Measurements from ENCODE around the gene SEMA6A. TPM values are rescaled to one million over a fixed set of nuclear protein-coding genes. Genes with fewer than 3 reads are reported as not detected.

Gene SEMA6A
- total RNA-seq, 1 donor from 2014 or later, result 6.3 TPM

DNA sequence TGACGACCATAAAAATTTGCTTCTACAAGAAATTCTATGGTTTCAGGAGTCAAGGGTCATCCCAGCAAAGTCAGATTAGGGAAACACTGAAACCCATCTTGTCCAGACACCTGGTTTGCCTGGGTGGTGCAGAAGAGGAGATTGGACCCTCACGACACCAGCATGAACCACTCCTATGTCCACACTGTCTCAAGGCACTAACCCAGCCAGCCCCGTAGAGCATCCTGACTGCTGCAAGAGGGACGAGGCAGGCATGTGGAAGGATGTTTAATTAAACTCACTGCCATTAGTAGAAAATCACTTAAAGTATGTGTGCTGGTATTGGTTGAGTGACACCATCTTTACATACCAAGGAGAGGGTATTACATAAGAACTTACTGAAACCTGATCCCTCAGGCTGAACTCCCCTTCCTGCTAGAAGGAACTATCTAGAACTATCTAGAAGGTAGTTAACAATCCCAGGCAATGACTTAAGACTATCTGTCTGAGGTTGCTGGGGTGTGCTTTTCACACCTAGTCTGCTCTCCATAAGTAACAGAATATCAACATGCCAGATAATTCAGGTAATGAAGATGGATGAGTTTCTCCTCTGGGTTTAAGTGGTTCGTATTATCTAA lies 93.6 kb downstream of the SEMA6A start:
- ATAC-seq (ENCODE audit: poor library complexity) (no peak), DNase-seq (no peak)
- intact Hi-C loops (cut with DNase I), result no loop called here

DNA sequence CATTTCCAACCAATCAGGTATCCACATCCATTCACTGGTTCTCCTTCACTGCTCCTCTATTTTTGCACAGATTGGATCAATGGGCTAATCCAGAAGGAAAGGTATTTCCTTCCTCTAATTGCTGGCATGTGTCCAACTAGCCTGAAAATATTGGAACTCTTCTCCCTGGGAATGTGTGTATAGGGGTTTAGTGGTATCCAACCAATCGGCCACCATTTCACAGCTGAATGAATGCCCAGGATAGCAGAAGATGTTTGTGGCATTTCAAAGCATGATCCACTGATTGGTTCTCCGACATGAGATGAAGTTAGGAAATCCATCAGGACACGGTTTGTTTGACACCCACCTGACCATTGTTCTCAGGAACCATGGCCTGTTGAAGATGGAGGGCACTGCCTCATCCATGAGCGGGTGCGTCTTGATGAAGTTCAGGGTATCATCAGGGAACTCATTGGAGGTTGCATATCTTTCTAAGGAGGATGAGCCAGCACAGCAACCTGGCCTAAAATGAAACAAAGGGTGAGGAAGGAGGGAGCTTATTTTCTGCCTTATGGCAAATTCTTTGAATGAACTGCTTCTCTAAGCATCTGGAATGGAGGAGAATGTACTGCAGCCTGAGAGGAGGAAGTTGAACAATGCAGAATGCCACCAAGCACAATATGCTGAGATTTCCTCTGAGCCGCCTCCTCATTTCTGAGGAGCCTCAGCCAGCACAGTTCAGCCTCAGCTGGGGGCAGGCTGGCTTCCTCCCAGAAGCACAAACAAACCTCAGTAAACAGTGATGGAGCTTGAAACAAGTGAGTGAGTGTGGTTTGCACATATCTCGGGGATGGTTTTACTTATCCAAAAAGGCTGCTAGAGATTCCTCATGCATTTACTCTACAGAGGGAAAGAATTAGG lies 94.6 kb downstream of the SEMA6A start:
- ATAC-seq (ENCODE audit: poor library complexity) (peak; percentile 45), DNase-seq (no peak)
- intact Hi-C loops (cut with DNase I), result no loop called here

DNA sequence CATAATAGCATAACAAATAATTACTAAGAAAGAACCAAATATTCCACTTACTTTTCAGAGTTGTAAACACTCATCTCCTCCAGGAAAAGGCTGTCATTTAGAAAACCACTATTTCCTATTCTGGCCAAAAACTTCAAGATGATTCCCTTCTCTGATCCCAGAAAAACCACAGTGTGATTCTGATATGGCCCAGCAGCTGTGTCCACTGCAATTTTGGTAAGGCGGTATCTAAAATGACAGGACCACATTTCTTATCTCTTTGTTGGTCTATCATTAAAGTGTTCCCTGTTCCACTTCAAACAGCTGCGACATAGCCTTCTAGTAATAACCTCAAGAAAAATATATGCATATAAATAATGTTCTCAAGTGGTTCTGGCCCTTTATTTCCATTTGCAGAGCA lies 96.1 kb downstream of the SEMA6A start:
- no peak for DNase-seq
- ATAC-seq (ENCODE audit: poor library complexity), result no peak
- intact Hi-C loops (cut with DNase I), result no loop called here

DNA sequence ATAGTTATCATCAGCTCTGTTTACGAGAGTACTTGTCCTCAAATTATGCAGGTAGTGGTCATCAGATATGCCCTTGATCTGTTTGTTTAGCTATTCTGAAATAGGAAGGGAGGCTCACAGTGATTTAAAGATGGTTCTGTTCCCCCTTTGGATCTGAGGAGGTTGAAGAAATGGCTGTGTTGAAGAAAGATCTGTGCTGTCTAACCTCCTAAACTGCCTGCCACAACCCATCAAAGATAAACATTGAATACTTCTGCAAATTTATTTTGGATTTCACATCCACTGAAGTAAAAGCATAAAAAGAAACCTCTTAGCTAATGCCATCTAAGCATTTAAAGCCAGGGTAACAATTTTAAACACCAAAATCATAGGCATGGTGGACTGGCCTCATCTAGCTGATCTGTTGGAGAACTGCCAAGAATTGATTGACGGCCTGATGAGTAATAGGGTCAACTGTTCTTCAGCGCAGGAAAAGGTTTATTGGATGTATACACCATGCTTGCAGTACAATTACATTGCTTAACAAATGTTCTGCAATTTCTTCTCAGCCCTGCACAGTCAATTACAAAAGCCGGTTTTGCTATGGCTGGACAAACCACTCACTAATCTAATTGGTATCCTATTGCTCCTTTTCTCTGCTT lies 97.6 kb downstream of the SEMA6A start:
- no peak for DNase-seq

DNA sequence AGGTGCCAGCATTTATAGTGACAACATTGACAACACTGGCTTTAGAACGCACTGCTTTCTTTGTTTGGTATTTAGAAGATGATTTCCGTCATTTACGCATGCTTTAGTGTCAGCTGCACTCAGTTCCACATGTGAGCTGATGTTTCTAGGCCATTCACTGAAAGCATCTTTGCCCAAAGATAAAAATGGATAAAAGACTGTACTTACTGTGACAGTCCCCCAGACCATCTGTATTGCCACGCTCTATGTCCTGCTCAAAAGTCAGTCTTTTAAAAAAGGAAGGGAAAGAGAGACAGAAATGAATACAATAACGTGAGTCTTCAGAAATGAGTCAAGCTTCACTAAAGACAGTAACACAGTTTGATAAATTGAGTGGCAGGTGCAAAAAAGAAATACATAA lies 99.3 kb downstream of the SEMA6A start:
- ATAC-seq (ENCODE audit: poor library complexity), result no peak
- no peak for DNase-seq
- intact Hi-C loops (cut with DNase I), result no loop called here

More for the DNA sequence above, 97.6 kb downstream of the SEMA6A start:
- intact Hi-C loops (cut with DNase I), result no loop called here
- no peak for ATAC-seq (ENCODE audit: poor library complexity)

DNA sequence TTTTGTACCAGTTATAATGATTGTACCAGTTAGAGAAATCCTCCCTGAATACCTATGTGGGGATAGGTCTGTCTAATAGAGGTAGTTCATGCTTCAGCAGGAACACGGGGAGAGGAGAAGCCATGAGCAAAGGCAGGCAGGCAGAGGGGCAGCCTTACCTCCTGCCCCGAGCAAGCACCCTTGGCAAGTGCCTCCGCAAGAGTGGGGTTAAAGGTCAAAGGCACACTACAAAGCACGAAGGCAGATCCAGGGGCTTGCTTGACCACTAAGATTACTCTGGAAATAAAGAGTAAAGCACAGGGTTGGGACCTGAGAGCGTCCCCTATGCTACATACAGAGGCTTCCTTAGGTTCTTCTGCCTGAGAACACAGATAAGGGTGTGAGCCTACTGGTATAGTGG lies 100.9 kb downstream of the SEMA6A start:
- intact Hi-C loops (cut with DNase I), result no loop called here
- ATAC-seq (ENCODE audit: poor library complexity) (no peak), DNase-seq (no peak)

DNA sequence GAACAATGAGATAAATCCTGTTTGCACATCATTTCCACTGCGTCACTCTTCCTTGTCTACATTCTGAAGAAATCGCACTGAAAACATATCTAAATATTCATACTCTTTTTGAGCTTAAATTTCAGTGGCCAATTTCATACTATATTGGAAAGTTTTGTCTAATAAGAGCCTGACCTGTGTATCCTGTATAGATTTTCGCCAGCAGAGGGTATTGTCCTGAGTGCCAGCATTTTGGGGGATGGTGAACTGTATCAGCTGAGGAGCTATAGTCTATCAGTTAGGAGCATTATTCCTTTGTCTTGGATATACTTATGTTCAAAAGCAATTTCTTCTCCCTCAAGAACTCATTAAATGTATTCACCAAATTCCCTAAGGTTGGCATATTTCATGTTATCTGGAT lies 102.3 kb downstream of the SEMA6A start:
- ATAC-seq (ENCODE audit: poor library complexity) (no peak), DNase-seq (no peak)
- intact Hi-C loops (cut with DNase I), result no loop called here

DNA sequence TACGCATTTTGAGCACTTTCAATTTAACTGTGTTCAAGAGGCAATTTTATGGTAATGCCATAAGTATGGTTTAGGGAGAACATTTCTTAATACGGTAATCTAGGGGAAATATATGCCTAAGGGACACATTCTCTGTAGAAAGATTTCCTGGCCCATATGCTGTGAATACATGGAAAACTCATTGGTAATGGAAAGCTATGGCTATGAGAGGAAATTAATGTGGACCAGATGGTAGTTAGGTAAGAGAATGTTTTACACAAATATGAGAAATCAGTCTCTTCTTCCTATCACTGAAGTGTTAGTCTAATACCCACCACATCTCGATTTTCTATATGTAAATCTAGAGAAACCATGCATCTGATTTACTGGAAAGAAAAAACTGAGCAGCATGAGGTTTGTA lies 105.0 kb downstream of the SEMA6A start:
- DNase-seq, result no peak
- no peak for ATAC-seq (ENCODE audit: poor library complexity)
- intact Hi-C loops (cut with DNase I), result no loop called here

DNA sequence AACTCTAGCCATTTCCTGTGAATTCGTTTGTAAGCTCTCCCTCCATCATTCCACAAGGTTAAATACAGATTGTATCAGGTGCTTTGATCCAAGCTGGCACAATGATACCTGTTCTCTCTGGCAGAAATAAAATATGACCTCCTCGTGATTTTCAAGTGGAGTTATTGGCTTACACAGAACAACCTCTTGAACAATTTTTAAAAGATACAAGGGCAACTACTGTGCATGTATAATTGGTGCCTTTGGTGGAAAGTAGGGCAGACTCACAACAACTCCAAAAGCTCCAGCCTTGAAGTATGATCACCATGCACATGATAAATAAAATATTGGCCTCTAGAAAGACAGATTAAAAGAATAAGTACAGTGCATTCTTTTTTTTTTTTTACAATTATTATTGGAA lies 106.0 kb downstream of the SEMA6A start:
- DNase-seq (no peak), ATAC-seq (ENCODE audit: poor library complexity) (no peak)
- intact Hi-C loops (cut with DNase I), result no loop called here

DNA sequence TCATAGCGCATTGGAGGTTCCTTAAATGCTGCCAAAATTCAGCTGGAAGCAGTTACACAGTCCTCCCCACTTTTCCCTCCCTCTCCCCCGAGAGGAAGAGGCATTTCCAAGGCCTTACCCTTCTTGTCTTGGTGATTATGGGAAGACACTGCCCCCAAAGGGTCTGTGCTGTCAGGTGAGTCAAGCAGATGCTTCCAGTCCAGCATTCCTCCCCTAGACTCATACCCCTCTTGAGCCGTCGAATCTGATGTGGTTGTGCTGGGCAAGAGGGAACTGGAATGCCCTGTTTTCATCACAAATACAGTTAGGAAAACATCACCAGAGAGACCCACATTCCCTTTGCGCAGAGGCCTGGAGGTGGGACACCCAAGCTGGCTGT lies 107.2 kb downstream of the SEMA6A start:
- DNase-seq (no peak), ATAC-seq (ENCODE audit: poor library complexity) (no peak)
- intact Hi-C loops (cut with DNase I), result no loop called here

DNA sequence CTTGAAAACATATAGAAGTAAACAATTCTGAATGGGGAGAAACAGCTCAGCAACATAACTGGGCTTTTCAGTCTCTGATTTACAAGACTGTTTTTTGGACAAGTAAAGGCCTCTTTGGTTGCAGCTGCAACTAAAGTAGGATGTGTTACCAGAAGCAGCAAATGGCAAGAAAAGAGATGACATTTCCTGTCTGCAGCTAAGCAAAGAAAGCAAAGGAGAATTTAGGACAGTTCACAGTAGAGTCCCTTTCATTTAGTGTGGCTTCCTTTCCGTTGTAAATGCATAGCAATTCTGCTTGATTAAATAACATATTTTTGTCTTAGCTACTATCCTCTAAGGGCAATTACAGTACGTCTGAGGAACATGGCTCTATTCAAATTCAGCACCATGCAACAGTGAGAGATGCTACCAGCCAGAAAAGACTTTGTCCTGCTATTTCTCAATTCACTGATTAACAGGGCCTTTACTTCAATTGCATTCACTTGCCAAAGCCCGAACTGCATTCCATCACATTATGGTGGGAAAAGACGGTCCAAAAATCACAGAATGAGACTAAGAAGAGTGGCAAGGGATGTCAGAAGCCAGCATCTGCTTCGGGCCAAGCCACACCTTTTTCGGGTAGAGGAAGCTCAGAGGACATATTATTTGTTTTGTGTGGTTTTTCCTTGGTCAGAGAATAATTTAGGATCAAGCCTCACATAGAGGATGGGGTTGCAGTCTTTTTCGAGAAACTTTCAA lies 107.7 kb downstream of the SEMA6A start:
- ATAC-seq (ENCODE audit: poor library complexity) (no peak), DNase-seq (no peak)
- intact Hi-C loops (cut with DNase I), result no loop called here

DNA sequence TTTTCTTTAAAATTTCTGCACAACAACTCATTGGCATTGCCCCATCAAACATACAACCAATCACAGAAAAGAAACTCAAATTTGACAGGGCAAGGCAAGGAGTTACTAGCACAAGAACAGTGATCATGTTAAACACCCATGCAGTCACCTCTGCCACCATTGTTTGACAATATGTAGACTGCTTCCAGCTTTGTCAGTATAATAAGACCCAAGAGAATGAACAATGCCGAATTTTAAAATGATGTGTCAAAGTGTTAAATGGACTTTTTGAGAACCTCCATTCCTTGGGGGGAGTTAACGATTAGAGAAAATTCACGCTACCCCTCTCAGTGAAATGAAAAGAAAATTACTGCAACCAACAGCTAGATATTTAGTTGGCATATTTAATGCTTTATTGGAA lies 109.2 kb downstream of the SEMA6A start:
- ATAC-seq (ENCODE audit: poor library complexity), result no peak
- DNase-seq, result no peak
- intact Hi-C loops (cut with DNase I), result no loop called here

DNA sequence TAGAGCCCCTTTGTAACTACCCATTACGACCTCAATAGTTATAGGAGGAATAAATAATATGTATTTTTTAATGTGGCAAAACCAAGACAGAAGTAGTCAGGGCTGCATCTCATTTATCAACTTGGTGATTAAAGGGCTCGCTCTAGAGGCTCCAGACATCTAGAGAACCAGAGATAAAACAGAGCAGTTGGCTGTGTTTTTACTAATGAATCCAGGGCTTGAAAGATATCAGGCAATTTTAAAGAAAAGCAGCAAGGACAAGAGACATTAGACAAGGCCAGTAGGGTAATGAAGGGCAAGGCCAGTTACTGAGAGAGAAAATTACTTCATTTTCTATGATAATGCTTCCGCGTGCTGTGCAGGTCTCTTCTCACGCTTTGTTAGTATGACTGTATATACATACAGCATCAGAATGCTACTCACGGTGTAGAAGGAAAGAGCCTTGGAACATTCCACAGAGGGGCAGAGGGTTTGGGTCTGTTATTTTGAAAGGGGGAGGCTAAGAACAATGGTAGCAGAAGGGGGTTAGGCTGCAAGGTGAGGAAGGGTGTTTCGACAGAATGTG lies 110.4 kb downstream of the SEMA6A start:
- DNase-seq, result no peak
- intact Hi-C loops (cut with DNase I), result no loop called here

DNA sequence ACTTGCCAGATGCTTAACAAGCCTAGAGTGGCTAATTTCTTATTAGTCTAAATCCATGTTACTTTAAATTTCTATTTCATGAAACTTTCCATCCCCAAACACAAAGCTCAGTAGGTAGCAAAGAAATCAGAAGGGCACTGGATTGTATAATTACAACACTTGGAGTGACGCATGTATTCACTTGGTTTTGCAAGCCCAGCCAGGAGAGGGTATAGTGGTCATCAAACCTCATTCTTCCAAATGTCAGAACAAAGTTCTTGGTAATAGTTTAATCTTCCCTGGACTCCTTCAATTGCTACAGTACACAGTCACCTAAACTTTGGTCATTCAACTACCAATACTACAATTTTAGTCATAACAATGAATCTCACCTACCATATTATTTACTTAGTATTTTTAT lies 112.1 kb downstream of the SEMA6A start:
- ATAC-seq (ENCODE audit: poor library complexity) (no peak), DNase-seq (no peak)
- intact Hi-C loops (cut with DNase I), result no loop called here

More for the DNA sequence above, 110.4 kb downstream of the SEMA6A start:
- no peak for ATAC-seq (ENCODE audit: poor library complexity)

DNA sequence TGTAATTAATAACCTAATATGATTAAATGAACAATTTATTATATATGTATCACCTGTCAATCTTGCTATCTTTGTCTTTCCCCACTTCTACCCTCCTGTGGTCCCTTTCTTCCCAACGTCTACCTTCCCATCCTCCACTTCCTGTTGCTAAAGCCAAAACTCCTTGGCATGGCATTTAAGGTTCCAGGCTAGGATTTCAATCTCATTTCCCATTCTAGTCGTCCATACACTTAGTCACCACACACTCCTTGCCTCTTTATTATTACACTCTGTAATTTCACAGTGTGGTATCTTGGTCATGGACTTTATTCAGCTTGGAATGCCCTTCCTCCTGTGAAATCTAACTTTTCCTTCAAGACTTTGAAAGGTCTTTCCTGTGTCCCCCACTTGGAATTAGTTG lies 115.3 kb downstream of the SEMA6A start:
- no peak for ATAC-seq (ENCODE audit: poor library complexity)
- no peak for DNase-seq
- intact Hi-C loops (cut with DNase I), result no loop called here

DNA sequence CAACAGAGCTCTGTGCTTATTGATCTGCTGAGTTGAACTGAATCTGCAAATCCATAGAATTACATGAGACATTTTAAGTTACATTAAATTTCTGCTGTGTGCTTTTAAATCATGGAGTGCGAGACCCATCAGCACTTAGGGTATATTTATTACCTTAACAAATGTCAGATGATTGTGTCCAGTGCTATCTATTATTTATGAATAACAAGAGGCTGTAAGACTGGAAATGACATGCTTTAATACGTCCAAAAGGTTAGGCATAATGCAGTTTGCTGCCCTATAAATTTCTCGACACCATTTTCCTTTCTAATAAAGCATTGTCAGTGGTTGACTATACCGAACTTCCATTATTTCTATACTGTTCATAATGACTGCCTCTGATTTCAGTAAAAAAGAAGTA lies 117.6 kb downstream of the SEMA6A start:
- ATAC-seq (ENCODE audit: poor library complexity) (no peak), DNase-seq (no peak)
- intact Hi-C loops (cut with DNase I), result no loop called here

DNA sequence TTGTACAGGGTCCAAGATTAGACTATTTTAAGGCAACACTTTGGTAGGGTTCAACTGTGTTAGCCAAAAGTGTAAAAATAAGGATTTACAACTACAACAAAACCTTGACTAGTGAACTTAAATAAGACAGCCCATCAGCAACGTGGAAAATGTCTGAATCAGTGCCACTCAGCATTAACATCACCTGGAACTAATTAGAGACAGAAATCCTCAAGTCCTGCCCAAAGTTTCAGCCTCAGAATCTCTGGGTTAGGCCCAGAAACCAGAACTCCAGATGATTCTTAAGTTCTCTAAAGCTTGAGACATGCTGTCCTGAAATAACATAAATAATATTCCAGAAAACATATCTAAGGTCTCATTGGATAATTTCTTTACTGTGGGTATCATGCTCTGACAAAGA lies 118.6 kb downstream of the SEMA6A start:
- ATAC-seq (ENCODE audit: poor library complexity), result no peak
- no peak for DNase-seq
- intact Hi-C loops (cut with DNase I), result no loop called here

DNA sequence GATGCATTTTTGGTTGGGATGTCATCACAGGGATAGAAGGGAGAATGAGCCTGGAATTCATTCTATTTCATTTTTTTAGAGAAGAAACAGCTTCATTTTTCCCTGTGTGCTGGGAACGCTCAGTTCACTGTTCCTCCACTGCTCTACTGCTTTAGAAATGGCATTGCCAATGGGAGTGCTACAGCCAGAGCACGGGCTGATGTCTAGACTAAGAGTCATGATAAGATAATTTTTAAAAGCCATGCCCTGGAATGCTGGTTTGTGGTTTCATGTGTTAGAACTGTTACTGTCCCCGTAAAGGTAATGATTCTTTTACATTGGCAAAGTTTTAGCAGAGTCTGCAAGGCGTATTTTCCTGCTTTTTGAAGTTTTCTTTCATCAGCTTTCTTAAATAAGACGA lies 119.6 kb downstream of the SEMA6A start:
- intact Hi-C loops (cut with DNase I), result no loop called here
- DNase-seq, result no peak
- ATAC-seq (ENCODE audit: poor library complexity), result peak; percentile 66

DNA sequence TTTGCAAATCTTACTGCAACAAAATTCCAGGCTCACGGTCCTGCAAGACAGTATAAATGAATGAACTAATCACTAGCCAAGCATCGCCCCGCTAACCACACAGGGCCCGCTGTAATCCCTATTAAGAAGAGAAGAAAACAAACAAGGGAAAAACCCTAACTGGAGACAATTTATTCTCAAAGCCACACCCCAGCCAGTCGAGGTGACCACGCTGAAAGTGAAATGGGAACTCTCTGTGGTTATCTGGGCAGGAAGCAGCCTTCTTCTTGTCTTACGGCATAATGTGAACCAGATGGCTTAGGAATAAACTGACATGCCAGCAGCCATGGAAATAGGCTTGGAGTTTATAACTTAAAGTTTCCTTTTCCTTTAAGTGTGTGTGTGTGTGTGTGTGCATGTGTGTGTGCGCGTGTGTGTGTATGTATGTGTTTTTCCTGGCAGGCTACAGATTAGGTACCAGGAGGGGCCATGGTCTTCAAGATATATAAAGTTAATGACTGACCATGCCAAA lies 120.2 kb downstream of the SEMA6A start:
- DNase-seq, result peak; percentile 43

More for the DNA sequence above, 120.2 kb downstream of the SEMA6A start:
- peak; percentile 90 for ATAC-seq (ENCODE audit: poor library complexity)
- intact Hi-C loops (cut with DNase I), result no loop called here
